Tibial nerve (tissue), 4 donors: ENCODE results near the gene ZMAT2. TPM values are rescaled to one million over a fixed set of nuclear protein-coding genes. Genes with fewer than 3 reads are reported as not detected.

ENCODE experiments used
- DNase-seq, 2 donors: peaks; one replicate each; pipeline ENCODE4 v3.0.0-alpha.2; 2019; ENCODE audit warnings: low spot score in 2 of 2
- H3K27ac ChIP-seq, 4 donors: fragments of 200-600 bp; sonication (generic) in 3 of 4; one replicate each; pipeline ENCODE4 v1.5.1; 2017 to 2019; ENCODE audit warnings: mild to moderate bottlenecking in 1 of 4
- H3K27me3 ChIP-seq, 2 donors: fragments of 200-600 bp; sonication (generic) in 1 of 2; one replicate each; pipeline versions ENCODE4 v1.5.1 to v1.6.0; 2017 to 2019
- H3K36me3 ChIP-seq, 3 donors: fragments of 200-600 bp; sonication (generic); one replicate each; pipeline ENCODE4 v1.5.1; 2018 to 2019
- H3K4me1 ChIP-seq, 4 donors: fragments of 200-600 bp; sonication (generic) in 3 of 4; one replicate each; pipeline ENCODE4 v1.5.1; 2017 to 2019
- H3K4me3 ChIP-seq, 4 donors: fragments of 200-600 bp; sonication (generic) in 3 of 4; one replicate each; pipeline ENCODE4 v1.5.1; 2017 to 2019; ENCODE audit warnings: mild to moderate bottlenecking in 1 of 4, moderate library complexity in 1 of 4
- H3K9me3 ChIP-seq, 4 donors: fragments of 200-600 bp; sonication (generic) in 3 of 4; one replicate each; pipeline ENCODE4 v1.5.1; 2017 to 2019
- CTCF ChIP-seq, 5 experiments: fragments of 200-600 bp in 3 of 5; fragments of 450-650 bp in 2 of 5; sonication (generic) in 3 of 5; IDR thresholded peaks; one replicate each; pipeline ENCODE4 v1.5.1; 2016 to 2019; ENCODE audit warnings: antibody characterized with exemption in 5 of 5, mild to moderate bottlenecking in 3 of 5, moderate library complexity in 2 of 5
- EP300 ChIP-seq, 2 donors: sonication (generic); formaldehyde crosslinking; IDR thresholded peaks; one replicate each; pipeline ENCODE4 v1.6.1; 2017; ENCODE audit warnings: antibody characterized with exemption in 2 of 2, mild to moderate bottlenecking in 1 of 2
- POLR2A ChIP-seq, 2 donors: fragments of 450-650 bp; IDR thresholded peaks; one replicate each; pipeline ENCODE4 v1.6.1; 2017; ENCODE audit warnings: antibody characterized with exemption in 2 of 2, mild to moderate bottlenecking in 2 of 2, moderate library complexity in 2 of 2
- WGBS, 2 donors: methylation state at CpG; one replicate each; pipeline ENCODE4 v1.1.5; 2018; 5-methylcytosine and 5-hydroxymethylcytosine counted together
- total RNA-seq, 4 donors: library from RNA; depleted of rRNA; stranded (reverse); fragments of >200 nt; gene quantifications; one replicate each; pipeline ENCODE4 v1.1.0, GENCODE V29; 2016

ZMAT2 gene
- total RNA-seq, 4 donors from 2014 or later = 25.5 to 43.1 (median 33.6) TPM

DNA sequence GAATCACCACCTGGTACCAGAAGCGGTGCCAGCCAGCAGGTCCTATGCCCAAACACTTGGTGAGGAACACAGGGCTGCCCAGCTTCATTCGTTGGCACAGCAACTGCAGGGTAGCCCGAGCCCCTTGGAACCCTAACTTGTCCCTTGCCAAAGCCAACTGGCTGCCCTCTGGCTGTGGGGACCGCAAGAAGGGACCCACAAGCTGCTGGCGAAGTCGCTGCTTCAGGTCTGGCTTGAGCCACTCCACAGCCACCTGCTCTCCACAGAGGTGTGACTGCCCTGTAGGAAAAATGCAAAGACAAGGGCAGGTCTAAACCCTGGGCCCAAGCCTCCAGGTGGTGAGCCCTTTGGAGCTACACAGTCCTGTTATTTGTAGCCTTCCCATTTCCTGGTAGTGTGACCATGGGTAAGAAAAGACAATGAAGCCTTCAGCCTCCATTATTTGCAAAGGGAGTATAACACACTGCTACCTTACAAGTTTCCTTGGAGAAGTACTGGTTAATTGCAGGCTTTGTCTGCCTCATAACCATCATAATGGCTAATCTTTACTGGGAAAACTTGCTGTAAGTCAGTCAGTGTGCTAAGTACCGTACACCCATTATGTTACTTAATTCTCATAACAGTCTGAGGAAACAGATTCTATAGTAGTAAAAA is 28.6 kb upstream of the ZMAT2 start:
- no peak for TF ChIP-seq EP300 (IDR thresholded peaks at IDR 0.05)
- TF ChIP-seq POLR2A (IDR thresholded peaks at IDR 0.05) = no peak
- no peak for TF ChIP-seq CTCF (IDR thresholded peaks at IDR 0.05)
- WGBS, 2 donors = 97 to 99% methylated on average over 4 of the region's 7 CpGs
- Histone ChIP-seq H3K27ac (no peak overlapping the region), H3K4me1 (peaks cover 0 to 9% (median 1%) of the 10 kb centered on the region in 4 donors), H3K4me3 (no peak overlapping the region), H3K36me3 (peaks cover 2 to 97% (median 17%) of the 10 kb centered on the region in 3 donors), H3K27me3 (no peaks in the 10 kb centered on the region), H3K9me3 (no peaks in the 10 kb centered on the region)
- no peak for DNase-seq

- no peak overlapping the region for H3K27ac ChIP-seq
- TF ChIP-seq EP300 (IDR thresholded peaks at IDR 0.05) = no peak
- TF ChIP-seq CTCF (IDR thresholded peaks at IDR 0.05) = no peak
- TF ChIP-seq POLR2A (IDR thresholded peaks at IDR 0.05) = no peak
- H3K27me3 ChIP-seq = no peaks in the 10 kb centered on the region
- no peak for DNase-seq
- WGBS, 2 donors = 42 to 65% methylated on average over 28 to 38 of the region's 70 CpGs
- H3K9me3 ChIP-seq = no peaks in the 10 kb centered on the region
- no peak overlapping the region for H3K4me3 ChIP-seq
- peaks cover 7 to 99% (median 17%) of the 10 kb centered on the region in 3 donors for H3K36me3 ChIP-seq
- no peaks in the 10 kb centered on the region for H3K4me1 ChIP-seq
These were observed 27.6 kb upstream of the ZMAT2 start for GRCh38 chr5:140672455-140673186.

- no peaks in the 10 kb centered on the region for H3K27me3 ChIP-seq
- DNase-seq = no peak
- no peaks in the 10 kb centered on the region for H3K4me1 ChIP-seq
- H3K9me3 ChIP-seq = no peaks in the 10 kb centered on the region
- TF ChIP-seq CTCF (IDR thresholded peaks at IDR 0.05) (no peak), EP300 (IDR thresholded peaks at IDR 0.05) (no peak), POLR2A (IDR thresholded peaks at IDR 0.05) (no peak)
- 82 to 86% methylated on average over 45 of the region's 45 CpGs for WGBS, 2 donors
- peaks cover 7 to 99% (median 12%) of the 10 kb centered on the region in 3 donors for H3K36me3 ChIP-seq
- no peak within 1 kb of the TSS for H3K4me3 ChIP-seq
- H3K27ac ChIP-seq = no peak within 1 kb of the TSS
These were observed 26.9 kb upstream of the ZMAT2 start, which contains the start of gene DND1 for GRCh38 chr5:140673187-140673976. Gene DND1 (minus strand): TSS chr5:140673576. CDS start chr5:140673542, 34 bp downstream.

- Histone ChIP-seq H3K9me3 (no peaks in the 10 kb centered on the region), H3K27ac (no peak overlapping the region), H3K4me3 (no peak overlapping the region), H3K4me1 (no peaks in the 10 kb centered on the region), H3K36me3 (peaks cover 6 to 99% (median 7%) of the 10 kb centered on the region in 3 donors), H3K27me3 (no peaks in the 10 kb centered on the region)
- DNase-seq = no peak
- WGBS, 2 donors = 87 to 93% methylated on average over 2 of the region's 2 CpGs
- TF ChIP-seq EP300 (IDR thresholded peaks at IDR 0.05) = no peak
These were observed 26.0 kb upstream of the ZMAT2 start for GRCh38 chr5:140674211-140674610.

DNA sequence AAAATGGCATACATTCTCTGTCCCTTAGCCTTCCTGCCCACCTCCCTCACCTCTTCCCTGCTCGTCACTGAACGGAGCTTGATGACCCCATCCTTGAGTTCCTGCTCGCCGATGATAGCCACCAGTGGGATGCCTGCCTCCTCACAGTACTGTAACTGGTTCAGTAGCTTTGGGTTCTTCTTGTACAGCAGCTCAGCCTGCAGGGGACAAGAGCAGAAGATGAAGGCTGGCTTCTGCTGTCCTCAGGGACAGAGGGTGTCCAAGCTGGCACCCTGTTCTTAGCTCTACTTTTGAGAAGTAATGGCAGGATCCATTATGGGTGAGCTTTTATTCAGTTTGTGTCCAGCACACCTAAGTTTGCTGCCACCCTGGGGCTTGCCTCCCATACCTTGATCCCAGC is 25.6 kb upstream of the ZMAT2 start:
- H3K9me3 ChIP-seq = no peaks in the 10 kb centered on the region
- WGBS, 2 donors = 83 to 96% methylated on average over 4 of the region's 4 CpGs
- DNase-seq = no peak
- H3K4me1 ChIP-seq = no peaks in the 10 kb centered on the region
- no peak overlapping the region for H3K27ac ChIP-seq
- H3K36me3 ChIP-seq = peaks cover 2 to 99% (median 7%) of the 10 kb centered on the region in 3 donors
- no peak overlapping the region for H3K4me3 ChIP-seq
- H3K27me3 ChIP-seq = no peaks in the 10 kb centered on the region
- TF ChIP-seq POLR2A (IDR thresholded peaks at IDR 0.05) (no peak), EP300 (IDR thresholded peaks at IDR 0.05) (no peak), CTCF (IDR thresholded peaks at IDR 0.05) (no peak)
